Epithelial cell of alveolus of lung (primary cell): ENCODE results near the gene ANKLE1. TPM values are rescaled to one million over a fixed set of nuclear protein-coding genes. Genes with fewer than 3 reads are reported as not detected.

Source experiments
- total RNA-seq: library from RNA; depleted of rRNA; stranded (reverse); fragments of >200 nt; gene quantifications from 2 replicates; pipeline ENCODE4 v1.2.1, GENCODE V29; 2015

ANKLE1 gene, protein sequence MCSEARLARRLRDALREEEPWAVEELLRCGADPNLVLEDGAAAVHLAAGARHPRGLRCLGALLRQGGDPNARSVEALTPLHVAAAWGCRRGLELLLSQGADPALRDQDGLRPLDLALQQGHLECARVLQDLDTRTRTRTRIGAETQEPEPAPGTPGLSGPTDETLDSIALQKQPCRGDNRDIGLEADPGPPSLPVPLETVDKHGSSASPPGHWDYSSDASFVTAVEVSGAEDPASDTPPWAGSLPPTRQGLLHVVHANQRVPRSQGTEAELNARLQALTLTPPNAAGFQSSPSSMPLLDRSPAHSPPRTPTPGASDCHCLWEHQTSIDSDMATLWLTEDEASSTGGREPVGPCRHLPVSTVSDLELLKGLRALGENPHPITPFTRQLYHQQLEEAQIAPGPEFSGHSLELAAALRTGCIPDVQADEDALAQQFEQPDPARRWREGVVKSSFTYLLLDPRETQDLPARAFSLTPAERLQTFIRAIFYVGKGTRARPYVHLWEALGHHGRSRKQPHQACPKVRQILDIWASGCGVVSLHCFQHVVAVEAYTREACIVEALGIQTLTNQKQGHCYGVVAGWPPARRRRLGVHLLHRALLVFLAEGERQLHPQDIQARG
- total RNA-seq, result 0.39 and 0.96 TPM in 2 replicates

DNA sequence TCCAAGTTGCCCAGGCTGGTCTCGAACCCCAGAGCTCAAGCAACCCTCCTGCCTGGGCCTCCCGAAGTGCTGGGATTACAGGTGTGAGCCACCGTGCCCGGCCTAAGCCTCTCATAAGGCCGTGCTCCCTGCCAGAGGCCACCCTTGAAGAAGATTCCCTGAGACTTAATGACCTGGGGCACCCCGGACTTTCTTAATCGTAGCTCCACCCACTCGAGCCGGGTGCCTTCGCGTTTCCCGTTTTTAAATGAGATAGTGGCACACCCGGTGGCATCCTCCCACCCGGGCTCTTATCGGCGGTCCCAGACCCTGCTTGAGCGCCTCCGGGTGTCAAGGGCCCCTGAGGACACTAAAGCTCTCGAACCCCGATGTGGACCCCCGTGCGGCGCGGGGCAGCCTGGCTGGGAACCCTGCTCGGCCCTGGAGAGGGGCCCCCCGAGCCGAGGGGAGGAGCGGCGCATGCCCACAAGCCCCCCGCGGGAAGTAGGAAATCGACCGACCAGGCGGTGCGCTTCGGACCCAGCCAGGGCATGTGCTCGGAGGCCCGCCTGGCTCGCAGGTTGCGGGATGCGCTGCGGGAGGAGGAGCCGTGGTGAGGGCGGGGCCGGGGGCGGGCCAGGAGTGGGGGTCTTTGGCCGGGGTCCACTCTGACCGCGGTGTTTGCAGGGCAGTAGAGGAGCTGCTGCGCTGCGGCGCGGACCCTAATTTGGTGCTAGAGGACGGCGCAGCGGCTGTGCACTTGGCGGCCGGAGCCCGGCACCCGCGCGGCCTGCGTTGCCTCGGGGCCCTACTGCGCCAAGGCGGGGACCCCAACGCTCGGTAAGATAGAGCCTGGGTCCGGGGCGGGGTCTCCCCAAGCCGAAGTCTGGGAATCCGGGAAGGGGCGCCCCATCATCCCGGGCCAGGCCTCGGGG lies at the start of gene ANKLE1:
TSS of gene ANKLE1 (plus strand) at position 511 of the 914 bp plus-strand sequence. CDS start at position 531, 20 bp downstream.

DNA sequence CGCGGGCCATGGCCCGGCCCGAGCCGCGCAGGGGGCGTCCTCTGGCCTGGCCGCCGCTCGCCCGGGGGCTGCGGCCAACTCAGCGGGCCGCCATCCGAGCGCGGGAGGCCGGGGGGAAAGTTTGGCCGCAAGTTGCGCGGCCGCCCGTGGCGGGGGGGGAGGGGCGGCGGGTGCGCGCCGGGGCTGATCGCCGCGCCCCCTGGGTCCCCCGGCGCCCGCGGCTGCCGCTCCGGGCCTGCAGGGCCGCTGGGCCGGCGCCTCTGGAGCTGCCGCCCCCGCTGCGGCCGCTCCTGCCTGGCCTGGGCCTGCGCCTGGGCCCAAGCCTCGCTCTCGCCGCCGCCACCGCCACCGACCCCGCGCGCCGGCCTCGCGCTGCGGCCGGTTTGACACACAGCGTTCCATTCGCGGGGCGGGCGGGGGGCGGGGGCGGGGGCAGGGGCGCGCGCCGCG lies 36.1 kb upstream of the ANKLE1 start, which contains the start of gene NR2F6:
TSS of gene NR2F6 (minus strand) at position 385 of the 450 bp plus-strand sequence. CDS start 699 bp downstream, outside the sequence.

DNA sequence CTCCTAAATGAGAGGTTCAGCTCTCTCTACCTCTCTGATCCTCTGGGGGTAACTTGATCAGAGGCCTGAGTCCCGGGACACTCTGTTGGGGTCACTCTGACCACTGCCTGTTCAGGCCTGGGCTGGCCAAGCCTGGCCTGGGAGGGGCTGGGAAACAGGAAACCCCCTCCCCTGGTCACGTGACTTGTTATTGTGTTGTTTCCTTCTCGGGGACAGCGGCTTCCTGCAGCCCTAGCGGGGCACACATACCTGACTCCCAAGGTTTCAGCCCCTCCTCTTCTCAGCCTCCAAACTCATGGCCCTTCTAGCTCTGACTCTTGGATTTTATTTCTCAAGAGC lies 17.1 kb upstream of the ANKLE1 start, which contains the start of gene USHBP1:
TSS of gene USHBP1 (minus strand) at position 105 of the 339 bp plus-strand sequence. CDS start 446 bp downstream, outside the sequence.

GRCh38 chr19:17266975-17267788 lies 14.5 kb upstream of the ANKLE1 start, which contains the start of gene BABAM1:
TSS of gene BABAM1 (plus strand) at chr19:17267443. CDS start at chr19:17268807, 1,364 bp downstream.

GRCh38 chr19:17303167-17303939 lies 21.7 kb downstream of the ANKLE1 start, which contains the start of gene ABHD8:
TSS of gene ABHD8 (minus strand) at chr19:17303425. CDS start at chr19:17301616, 1,809 bp downstream.

DNA sequence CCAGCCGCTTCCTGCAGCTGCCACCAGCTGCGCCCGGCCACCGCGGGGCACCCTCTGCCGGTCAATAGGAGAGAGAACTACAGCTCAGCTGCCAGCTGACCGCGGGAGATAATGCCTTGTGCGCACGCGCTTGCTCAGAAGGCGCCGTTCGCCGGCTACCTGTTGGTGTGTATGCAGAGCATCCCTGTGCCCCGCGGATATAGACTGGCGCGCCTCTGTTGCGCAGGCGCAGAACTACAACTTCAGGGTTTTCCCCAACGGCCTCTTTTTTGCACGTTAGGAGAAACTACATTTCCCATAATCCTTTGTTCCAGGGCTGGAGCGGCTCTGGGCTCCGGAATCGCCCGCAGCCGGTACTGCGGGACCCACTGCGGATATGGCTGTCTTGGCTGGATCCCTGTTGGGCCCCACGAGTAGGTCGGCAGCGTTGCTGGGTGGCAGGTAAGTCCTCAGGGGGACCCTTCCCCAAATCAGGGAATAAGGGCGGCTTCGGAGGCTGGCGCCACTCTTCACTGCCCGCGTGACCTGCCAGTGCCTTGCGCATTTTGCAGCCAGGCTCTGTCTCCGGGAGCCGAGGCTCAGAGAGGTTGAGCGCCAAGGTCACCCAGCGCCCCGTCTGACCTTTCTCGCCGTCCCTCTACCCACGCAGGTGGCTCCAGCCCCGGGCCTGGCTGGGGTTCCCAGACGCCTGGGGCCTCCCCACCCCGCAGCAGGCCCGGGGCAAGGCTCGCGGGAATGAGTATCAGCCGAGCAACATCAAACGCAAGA lies 24.0 kb downstream of the ANKLE1 start, which contains the start of gene MRPL34:
TSS of gene MRPL34 (plus strand) at position 356 of the 768 bp plus-strand sequence. CDS start at position 377, 21 bp downstream.

DNA sequence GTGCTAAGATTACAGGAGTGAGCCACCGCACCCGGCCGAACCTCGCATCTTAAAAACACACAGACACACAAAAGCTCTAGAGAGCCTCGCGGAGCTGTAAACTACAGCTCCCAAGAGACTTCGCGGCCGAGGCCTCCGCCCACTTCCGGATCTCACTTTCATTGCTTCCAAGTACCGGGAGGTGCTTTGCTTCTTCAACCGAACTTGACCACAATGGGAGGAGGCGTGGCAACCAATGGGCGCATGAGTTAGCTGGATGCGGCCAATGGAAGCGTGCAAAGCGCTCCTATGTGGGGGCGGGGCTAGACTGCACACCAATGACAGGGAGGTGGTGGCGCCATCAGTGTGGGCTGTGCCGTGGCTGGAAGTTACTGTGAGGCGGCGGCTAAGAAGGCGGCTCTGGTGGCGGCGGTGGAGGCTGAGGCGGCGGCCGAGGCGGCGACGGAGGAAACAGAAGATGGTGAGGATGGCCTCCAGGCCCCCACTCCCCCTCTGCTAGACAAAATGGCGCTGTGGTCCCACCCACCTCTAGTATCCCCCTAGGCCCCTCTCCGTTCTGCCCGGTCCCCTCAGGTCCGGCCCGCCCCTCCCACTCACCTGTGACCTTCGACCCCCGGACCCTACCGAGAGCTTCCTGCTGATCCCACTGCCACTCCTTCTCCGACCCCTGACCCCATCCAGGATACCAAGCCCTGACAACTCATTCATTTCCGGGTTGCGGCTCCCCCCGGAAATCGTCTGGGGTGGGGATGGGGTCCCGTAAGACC lies 27.7 kb downstream of the ANKLE1 start, which contains the start of gene DDA1:
TSS of gene DDA1 (plus strand) at position 366 of the 767 bp plus-strand sequence. CDS start at position 458, 92 bp downstream.

GRCh38 chr19:17334414-17335409 lies 53.0 kb downstream of the ANKLE1 start, which contains the start of gene ANO8:
TSS of gene ANO8 (minus strand) at chr19:17334855. CDS start at chr19:17334670, 185 bp downstream.

Other genes with a start within 250 kb of the ANKLE1 start
- gene HAUS8, start 206.4 kb upstream of the ANKLE1 start, total RNA-seq, result 7.3 and 13.4 TPM in 2 replicates
- 40.6 and 51.3 TPM in 2 replicates for gene MYO9B, start 206.1 kb upstream of the ANKLE1 start, total RNA-seq
- gene USE1, start 66.5 kb upstream of the ANKLE1 start, total RNA-seq, result 28.7 and 43.4 TPM in 2 replicates
- gene OCEL1, start 55.7 kb upstream of the ANKLE1 start, total RNA-seq, result 20.2 and 28.4 TPM in 2 replicates
- 76.9 and 86.4 TPM in 2 replicates for gene NR2F6, start 36.0 kb upstream of the ANKLE1 start, total RNA-seq
- 0.26 TPM in 1 of 2 replicates, not detected in the other for gene USHBP1, start 17.2 kb upstream of the ANKLE1 start, total RNA-seq
- gene BABAM1, start 14.5 kb upstream of the ANKLE1 start, total RNA-seq, result 70.1 and 93.5 TPM in 2 replicates
- 16.2 and 40.7 TPM in 2 replicates for gene ABHD8, start 21.5 kb downstream of the ANKLE1 start, total RNA-seq
- gene MRPL34, start 24.0 kb downstream of the ANKLE1 start, total RNA-seq, result 48.2 and 57.6 TPM in 2 replicates
- 18.8 and 22.9 TPM in 2 replicates for gene DDA1, start 27.7 kb downstream of the ANKLE1 start, total RNA-seq
- gene ANO8, start 53.0 kb downstream of the ANKLE1 start, total RNA-seq, result 4.3 and 5.6 TPM in 2 replicates
- 11.2 and 18.1 TPM in 2 replicates for gene GTPBP3, start 55.7 kb downstream of the ANKLE1 start, total RNA-seq
- gene PLVAP, start 95.4 kb downstream of the ANKLE1 start, total RNA-seq, result 1.3 TPM in 1 of 2 replicates, not detected in the other
- not detected in 2 replicates for gene CCDC194, start 112.3 kb downstream of the ANKLE1 start, total RNA-seq
- gene BST2, start 123.7 kb downstream of the ANKLE1 start, total RNA-seq, result 2.8 and 6.7 TPM in 2 replicates
- 91.5 and 97.4 TPM in 2 replicates for gene MVB12A, start 138.1 kb downstream of the ANKLE1 start, total RNA-seq
- gene TMEM221, start 166.8 kb downstream of the ANKLE1 start, total RNA-seq, result 0.13 and 0.64 TPM in 2 replicates
- gene NXNL1, start 179.0 kb downstream of the ANKLE1 start, total RNA-seq, result not detected in 2 replicates
- gene SLC27A1, start 188.6 kb downstream of the ANKLE1 start, total RNA-seq, result 10.5 and 25.4 TPM in 2 replicates
- 97.4 and 107 TPM in 2 replicates for gene PGLS, start 229.7 kb downstream of the ANKLE1 start, total RNA-seq